ENCODE measurements around the gene RNF208.
"Not testable (repeated sequence)": the region's sequence is repeated elsewhere in the genome, so short reads cannot be mapped to it uniquely, and the experiment has no call there.

The RNF208 gene

DNA sequence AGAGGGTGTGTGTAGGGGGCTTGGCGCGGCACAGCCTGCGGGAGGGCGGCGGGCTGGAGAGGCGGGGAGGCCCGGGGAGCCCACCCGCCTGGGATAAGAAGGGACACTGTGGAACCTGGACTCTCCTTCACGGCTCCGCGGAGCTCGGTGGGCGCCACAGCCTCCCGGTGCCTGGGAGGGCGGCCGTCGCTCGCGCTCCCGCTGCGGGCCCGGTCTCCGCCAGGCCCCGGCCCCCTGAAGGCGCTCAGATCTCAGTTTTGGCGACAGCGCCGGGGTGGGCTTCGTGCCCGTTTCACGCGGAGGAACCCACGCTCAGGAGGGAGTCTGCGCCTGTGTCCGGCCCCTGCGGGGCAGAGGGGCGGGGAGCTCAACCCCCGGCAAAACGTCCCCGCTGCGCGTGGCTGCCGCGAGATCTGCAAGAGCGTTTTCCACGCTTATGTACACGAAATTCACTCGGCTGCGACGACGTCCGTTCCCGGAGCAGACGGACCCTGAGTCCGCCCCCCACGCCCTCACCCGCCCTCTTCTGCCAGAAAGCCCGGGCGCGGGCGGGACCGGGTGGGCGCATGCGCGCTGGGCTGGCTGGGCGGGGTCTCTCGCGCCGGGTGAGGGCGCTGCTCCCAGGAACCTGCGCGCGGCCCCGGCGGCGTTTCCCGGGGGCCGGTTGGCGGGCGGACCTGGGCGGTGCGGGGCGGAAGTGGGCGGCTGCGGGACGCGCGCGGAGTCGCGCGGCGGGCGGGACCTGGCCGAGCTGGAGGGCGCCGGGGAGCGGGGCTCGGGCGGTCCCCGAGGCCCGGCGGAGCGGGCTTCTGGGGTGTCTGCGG is 32.8 kb upstream of the RNF208 start, which contains the start of gene NELFB:
Gene NELFB, plus strand, starts transcription at position 704 of the 824 bp plus-strand sequence.
- in situ Hi-C loops (cut with HindIII; ENCODE audit: low sequenced_read_pairs), result no loop called here

DNA sequence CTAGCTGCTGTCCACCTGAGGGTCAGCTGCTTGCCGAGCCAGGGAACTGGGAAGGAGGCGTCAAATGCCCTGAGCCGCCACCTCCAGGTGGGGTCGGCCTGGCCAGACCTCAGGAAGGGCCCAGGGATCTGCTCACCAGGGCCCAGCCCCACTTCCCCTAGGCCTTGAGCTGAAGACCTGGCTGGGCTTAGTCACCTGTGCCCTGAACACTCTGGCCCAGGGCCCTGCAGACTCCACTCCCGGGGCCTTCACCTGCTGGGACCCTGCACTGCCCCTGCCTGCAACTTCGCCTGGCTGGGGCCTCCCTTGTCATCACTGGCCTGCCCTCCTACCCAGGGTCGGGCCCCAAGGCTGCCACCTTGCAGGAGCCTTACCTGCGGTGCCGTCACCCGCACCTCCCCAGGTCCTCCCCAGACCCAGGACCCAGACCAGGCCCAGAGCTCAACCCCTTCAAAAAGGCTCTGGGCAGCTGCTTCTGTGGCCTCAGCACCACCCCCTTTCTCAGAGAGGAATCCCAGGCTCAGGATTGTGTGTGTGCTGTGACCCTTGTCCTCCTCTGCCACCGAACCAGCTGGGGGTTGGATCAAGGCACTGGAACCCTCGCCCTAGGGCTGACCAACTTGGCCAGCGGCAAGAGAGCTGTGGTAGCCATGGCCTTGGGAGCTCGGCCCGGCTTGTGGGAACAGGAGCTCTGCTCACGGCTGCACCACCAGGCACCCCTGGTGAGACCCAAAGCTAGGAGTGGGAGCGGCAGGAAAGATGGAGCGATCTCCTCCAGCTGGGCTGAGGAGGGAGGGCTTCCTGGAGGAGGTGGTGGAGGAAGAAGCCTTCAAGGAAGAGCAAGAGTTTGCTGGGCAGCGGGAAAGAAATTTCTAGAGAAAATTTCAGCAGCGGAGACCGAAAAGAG is 31.9 kb upstream of the RNF208 start:
- in situ Hi-C loops (cut with HindIII; ENCODE audit: low sequenced_read_pairs), result no loop called here

DNA sequence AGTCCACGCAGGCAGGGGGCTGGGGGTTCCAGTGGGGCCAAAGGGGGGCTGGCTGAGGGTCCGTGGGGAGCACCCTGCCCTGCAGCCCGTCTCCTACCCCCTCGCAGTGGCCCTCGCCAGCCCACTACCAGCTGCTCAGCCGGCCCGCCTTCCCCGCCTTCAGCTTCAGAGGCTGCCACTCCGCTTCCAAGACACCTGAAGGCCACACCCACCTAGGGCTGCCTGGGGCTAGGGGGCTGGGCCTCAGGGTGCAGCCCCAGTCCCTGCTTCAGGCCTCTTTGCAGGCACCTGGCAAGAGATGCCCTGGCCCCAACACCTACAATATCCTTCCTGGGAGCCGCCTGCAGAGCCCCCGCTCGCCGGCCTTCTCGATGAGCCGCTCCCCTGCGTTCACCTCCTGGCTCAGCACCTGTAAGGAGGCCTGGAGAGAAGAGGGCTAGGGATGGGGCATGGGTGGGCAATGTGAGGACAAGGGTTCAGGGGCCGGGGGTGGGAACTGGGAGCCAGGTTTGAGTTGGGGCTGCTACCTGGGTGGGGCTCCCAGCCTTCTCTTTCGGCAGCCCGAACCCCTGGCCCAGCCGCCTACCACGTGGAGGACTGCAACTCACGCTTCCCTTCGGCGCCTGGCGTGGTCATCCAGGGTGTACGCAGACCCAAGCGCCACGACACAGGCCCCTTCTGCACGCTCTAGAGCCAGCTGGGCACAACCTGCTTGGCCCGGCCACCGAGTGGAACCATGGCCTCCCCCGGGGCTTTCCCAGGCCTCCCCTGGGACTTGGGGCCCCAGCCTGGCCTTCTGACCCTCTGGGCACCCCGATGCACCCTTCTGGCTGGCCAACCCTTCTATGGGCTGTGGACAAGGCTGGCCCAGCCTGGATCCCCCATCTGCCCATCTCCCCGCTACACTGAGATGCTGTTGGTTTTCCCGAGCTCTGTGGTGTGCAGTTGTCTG is 30.8 kb upstream of the RNF208 start:
- in situ Hi-C loops (cut with HindIII; ENCODE audit: low sequenced_read_pairs), result no loop called here

DNA sequence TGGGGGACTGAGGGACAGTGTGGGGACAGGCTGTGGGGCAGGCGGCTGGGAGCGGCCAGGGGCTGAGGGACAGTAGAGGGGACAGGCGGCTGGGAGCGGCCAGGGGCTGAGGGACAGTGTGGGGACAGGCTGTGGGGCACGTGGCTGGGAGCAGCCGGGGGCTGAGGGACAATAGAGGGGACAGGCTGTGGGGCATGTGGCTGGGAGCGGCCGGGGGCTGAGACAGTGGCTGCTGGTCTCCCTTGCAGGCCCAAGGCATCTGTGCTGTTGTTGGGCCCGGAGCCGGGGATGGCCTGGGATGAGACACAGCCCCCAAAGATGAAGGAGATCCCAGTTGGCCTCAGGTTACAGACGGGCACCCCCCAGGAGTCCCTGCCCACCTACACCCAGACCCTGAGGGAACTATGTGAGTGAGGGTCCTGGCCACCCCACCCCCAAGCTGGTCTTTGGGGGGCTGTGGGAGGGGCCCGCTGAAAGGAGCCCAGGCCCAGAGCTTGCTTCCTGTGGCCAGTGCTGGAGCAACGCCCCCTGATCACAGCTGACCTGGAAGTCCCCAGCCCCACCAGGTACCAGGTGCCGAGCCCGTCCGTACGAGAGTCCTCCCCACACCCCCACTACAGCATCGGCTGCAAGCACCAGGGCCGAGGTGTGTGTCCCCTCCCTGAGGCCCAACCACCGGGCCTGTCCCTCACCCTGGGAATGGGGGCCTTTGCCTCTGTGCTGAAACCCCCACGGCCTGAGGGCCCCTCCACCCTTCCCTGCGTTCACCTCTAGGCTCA is 29.6 kb upstream of the RNF208 start:
- in situ Hi-C loops (cut with HindIII; ENCODE audit: low sequenced_read_pairs), result no loop called here

DNA sequence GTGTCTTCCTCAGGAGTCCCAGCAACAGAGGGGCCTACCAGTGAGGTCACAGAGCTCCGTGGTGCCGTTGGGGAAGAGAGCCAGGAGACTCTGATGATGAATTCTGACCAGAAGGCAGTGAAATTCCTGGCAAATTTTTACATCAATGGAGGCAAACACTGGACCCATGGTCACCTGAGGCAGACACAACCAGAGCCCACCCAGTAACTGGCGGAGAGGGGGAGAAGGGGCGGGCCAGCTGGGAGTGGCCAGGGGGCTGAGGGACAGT is 29.1 kb upstream of the RNF208 start, which contains the start of gene STPG3:
Gene STPG3, plus strand, starts transcription at position 93 of the 268 bp plus-strand sequence. Its CDS starts 1 bp downstream, at position 94.
- in situ Hi-C loops (cut with HindIII; ENCODE audit: low sequenced_read_pairs), result no loop called here

DNA sequence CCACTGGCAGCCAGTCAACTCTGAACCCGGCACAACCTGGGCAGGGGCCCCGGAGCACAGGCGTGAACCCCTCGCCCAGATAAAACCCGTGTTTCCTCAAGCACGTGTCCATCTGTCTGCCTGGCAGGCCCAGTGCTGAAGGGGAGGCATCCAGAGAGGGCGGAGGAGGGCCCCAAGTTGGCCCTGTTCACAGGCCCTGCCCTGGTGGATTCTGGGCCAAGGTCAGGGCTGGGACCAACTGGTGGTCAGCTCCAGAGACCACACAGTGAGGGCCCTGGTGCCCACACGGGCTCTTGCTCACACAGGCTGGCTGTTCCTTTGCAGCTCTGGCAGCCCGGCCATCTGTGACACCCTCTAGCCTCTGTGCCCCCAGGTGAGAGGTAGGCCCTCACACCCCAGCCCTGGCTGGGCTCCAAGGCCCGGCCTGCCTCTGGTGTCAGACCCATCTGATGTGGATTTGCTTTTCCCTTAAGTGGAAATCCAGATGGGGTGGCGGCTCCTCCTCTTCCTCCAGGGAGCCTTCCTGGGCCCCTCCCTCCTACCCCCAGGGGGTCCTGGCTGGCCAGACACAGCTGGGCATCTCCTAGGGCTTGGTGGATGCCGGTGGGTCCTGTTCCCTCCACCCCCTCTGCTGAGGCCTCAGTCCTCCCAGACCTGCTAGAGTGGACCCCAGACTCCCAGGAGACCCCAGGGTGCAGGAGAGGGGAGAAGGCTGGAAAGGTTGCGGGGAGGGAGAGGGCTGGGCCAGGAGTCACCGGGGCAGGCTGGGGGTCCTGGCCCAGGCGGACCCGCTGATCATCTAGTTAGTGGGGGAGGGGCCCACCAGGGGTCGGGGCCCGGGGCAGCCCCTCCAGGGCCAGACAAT is 28.5 kb upstream of the RNF208 start:
- in situ Hi-C loops (cut with HindIII; ENCODE audit: low sequenced_read_pairs), result no loop called here

DNA sequence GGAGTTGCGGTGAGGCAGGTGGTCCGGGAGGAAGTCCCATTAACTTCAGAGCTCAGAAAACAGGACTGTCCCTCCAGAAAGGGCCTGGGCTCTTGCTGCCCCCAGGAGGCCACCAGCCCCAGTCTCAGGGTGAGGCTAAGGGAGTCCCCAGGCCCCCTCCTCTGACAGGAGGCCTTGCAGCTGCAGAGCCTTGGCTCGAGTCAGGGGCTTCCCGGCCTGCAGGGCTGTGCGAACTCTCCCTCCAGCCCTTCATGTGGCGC is 25.8 kb upstream of the RNF208 start:
- in situ Hi-C loops (cut with HindIII; ENCODE audit: low sequenced_read_pairs), result no loop called here

DNA sequence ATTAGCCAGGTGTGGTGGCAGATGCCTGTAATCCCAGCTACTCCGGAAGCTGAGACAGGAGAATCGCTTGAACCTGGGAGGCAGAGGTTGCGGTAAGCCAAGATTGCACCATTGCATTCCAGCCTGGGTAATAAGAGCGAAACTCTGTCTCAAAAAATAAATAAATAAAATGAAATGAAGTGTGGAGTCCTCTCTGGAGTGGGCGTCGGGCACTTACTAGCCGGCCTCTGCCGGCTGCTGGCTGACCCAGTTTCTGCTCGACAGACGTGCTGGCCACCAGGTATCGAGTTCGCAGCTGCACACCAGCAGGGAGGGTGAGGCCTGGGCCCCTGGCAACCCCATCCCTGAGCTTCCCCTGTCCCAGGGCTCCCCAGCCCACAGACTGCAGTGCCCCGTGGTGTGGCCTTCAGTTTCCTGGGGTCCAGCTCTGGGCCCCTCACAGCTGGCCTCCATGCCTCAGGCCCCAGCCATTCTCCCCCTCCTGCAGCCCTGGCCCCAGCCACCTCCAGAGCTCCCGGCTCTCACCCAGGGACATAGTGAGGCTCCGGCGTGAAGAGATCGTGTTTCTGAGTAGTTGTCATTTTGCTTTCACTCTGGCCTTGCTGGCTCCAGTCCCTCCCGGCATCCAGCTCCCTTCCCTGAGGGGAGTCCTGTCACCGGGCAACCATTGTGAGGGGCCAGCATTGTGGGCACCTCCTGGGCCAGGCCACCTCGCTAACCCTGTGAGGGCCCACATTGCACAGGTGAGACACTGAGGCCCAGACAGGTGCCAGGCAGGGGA is 25.3 kb upstream of the RNF208 start:
- in situ Hi-C loops (cut with HindIII; ENCODE audit: low sequenced_read_pairs), result no loop called here

DNA sequence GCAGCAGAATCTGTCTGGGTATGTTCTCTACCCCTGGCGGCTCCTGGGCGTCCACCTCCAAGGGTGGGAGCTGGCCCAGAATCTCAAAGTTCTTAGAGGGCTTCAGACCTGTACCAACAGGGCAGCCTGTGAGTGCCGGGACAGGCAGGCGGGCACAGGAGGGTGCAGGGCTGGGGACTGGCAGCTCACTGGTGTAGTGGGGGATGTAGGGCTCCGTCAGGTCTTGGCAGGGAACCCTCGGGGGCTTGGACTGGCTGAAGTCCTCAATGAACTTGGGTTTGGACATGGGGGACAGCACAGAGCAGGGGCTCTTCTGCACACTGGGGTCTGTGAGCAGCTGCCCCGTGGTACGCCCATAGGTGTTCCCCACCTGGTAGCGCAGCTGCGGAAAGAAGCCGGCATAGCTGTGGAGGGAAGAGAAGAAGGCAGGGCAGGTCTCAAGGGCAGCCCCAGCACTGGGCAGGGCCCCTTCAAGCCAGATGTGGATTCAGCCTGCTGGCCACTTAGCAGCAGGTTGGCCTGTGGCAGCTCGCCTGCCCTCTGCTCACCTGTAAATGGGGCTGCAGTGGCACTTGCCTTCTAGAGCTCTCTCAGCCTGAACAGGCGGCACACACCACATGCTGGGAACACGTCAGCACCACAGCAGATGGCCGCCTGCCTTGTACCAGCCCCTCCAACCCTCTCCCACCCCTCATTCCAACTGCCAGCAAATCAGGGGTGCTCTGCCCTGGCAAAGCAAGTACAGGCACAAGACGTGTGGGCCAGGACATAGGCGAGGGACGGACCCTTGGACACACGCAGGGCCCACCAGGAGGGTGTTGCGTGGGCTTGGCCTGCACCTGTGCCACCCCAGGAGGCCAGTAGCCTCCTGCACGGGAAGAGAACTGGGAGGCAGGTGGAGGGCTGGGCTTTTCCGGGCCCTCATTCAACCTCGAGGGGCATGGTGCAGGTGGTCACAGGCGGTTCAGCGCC is 23.7 kb upstream of the RNF208 start:
- in situ Hi-C loops (cut with HindIII; ENCODE audit: low sequenced_read_pairs), result no loop called here

DNA sequence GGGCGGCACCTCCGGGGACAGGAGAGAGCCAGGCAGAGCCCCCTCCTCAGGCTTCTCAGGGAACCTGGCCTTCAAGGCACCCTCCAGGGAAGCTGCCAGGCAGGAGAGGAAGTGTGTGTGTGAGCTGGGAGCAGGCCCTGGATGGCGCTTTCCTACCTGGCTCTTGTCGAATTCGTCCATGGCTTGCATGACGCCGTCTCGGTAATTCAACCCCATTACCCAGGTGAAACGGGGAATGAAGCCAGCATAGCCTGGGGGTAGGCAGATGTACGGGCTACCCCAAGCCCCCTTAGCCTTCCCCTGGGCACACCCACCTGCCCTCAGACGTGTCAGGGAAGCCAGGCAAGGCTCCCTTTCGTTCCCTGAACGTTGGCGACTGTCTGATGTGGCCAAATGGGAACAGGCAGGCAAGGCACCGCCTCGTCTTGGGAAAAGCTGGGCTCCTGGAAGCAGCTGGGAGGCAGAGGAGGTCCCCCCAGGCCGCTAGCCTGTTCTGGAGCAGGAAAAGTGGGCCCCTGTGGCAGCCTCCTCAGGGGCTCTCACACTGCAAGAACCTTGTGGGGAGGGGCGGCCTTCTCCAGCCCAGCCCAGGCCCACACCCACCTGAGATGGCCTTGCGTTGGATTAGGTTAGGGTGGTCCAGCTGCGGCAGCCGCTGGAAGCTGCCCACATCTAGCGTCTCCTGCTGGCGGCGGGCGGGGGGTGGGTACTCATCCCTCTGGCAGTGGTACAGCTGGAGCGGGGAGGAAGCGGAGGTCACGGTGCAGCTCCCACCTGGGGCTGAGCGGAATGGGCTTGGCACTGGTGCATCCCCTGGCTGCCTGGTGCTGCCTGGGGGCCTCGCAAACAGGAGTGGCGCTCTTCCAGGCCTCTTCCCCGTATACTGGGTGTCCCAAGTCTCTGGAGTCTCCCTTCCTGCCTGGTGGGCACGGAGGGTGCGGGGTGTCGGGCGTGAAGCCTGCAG is 22.7 kb upstream of the RNF208 start:
- in situ Hi-C loops (cut with HindIII; ENCODE audit: low sequenced_read_pairs), result no loop called here

DNA sequence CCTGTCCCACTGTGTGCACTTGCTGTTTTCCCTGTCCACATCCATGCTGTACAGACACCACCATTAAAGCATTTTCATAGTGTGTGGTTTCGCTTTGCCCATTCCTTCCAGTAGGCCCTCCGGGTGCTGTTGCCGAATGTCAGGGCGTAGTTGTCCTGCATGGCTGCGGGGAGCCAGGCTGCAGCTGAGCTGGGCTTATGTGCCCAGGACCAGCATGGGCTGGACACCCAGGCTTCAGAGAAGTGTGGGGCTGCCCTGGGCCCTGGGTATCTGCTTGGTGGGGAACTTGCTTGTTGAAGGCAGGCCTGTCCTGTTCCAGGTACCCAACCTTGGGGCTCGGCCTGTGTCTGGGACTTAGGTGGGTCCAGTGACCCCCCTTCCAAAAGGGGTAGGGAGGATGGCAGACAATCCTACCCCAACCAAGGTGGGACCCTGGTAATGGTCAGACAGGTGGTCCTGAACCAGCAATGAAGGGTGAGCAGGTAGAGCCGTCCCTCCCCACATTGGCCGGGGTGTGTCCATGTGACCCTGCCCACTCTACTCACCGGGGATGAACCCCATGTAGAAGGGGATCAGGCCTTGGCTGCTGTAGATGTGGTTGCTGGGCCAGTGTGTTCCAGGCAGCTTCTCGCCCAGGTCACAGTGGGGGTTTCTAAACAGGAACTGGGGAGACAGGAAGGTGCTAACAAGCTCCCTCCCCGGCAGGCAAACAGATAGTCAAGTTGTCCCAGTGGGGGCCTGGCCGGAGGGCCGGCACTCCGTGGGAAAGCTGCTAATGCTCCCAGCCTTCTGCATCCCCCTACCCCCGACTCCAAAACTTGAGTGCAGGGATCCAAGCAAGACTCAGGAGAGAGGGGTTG is 21.8 kb upstream of the RNF208 start:
- in situ Hi-C loops (cut with HindIII; ENCODE audit: low sequenced_read_pairs), result no loop called here

DNA sequence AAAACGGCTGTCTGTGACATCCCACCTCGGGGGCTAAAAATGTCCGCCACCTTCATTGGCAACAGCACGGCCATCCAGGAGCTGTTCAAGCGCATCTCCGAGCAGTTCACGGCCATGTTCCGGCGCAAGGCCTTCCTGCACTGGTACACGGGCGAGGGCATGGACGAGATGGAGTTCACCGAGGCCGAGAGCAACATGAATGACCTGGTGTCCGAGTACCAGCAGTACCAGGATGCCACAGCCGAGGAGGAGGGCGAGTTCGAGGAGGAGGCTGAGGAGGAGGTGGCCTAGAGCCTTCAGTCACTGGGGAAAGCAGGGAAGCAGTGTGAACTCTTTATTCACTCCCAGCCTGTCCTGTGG is 21.2 kb upstream of the RNF208 start:
- in situ Hi-C loops (cut with HindIII; ENCODE audit: low sequenced_read_pairs), result not testable (repeated sequence)

DNA sequence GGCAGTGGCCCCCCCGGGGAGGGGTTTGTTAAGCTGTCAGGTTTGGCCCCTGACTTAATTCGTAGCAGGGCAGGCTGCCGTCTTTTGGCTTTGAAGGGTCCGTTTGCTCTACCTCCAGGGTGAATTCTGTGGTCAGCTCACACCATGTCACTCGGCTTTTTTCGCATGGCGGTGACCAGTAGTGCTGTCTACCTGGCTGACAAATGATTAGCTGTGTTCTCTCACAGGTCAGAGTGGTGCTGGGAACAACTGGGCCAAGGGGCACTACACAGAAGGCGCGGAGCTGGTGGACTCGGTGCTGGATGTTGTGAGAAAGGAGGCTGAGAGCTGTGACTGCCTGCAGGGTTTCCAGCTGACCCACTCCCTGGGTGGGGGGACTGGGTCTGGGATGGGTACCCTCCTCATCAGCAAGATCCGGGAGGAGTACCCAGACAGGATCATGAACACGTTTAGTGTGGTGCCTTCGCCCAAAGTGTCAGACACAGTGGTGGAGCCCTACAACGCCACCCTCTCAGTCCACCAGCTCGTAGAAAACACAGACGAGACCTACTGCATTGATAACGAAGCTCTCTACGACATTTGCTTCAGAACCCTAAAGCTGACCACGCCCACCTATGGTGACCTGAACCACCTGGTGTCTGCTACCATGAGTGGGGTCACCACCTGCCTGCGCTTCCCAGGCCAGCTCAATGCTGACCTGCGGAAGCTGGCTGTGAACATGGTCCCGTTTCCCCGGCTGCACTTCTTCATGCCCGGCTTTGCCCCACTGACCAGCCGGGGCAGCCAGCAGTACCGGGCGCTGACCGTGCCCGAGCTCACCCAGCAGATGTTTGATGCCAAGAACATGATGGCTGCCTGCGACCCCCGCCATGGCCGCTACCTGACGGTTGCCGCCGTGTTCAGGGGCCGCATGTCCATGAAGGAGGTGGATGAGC is 20.5 kb upstream of the RNF208 start:
- in situ Hi-C loops (cut with HindIII; ENCODE audit: low sequenced_read_pairs), result no loop called here

DNA sequence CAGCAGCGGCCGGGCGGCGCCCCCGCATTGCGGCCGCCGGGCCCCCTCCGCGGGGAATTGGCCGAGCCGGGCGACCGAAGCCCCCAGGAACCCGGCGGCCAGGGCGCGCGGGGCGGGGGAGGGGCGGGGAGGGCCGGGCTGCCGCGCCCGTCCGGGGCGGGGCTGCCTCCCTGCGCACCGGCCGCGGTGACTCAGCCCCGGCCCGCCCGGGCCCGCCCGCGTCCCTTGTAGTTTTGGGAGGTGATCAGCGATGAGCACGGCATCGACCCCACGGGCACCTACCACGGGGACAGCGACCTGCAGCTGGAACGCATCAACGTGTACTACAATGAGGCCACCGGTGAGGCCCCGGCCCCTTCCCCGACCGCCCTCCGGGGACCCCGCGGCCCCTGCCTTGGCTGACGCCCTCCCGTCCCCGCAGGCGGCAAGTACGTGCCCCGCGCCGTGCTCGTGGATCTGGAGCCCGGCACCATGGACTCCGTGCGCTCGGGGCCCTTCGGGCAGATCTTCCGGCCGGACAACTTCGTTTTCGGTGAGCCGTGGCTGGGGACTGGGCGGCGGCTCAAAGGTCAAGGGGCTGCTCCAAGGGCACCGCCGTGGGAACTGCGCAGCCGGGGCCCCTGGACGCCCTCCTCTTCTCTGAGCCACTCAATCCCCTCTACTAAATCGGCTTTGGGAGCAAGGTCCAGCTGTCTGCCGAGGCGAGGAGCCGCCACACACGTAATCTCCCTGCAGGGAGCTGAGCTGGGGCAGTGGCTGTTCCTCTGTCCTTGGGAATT is 19.6 kb upstream of the RNF208 start:
- in situ Hi-C loops (cut with HindIII; ENCODE audit: low sequenced_read_pairs), result no loop called here
